HG03520 (cell line): ENCODE measurements around the gene ARL14EP.

Experiments used
- ATAC-seq: cut with Tn5 transposase; IDR thresholded peaks from one replicate; pipeline ENCODE4 v1.9.1; 2021; ENCODE audit warnings: mild to moderate bottlenecking, moderate library complexity; ENCODE audit not compliant: unreplicated experiment

ARL14EP gene

GRCh38 chr11:30326114-30326778, 3.3 kb downstream of the ARL14EP start:
- no peak for ATAC-seq

- ATAC-seq: no peak
These were observed 4.0 kb downstream of the ARL14EP start for GRCh38 chr11:30326906-30327305.

- no peak for ATAC-seq
These were observed 5.8 kb downstream of the ARL14EP start for GRCh38 chr11:30328681-30329080.

DNA sequence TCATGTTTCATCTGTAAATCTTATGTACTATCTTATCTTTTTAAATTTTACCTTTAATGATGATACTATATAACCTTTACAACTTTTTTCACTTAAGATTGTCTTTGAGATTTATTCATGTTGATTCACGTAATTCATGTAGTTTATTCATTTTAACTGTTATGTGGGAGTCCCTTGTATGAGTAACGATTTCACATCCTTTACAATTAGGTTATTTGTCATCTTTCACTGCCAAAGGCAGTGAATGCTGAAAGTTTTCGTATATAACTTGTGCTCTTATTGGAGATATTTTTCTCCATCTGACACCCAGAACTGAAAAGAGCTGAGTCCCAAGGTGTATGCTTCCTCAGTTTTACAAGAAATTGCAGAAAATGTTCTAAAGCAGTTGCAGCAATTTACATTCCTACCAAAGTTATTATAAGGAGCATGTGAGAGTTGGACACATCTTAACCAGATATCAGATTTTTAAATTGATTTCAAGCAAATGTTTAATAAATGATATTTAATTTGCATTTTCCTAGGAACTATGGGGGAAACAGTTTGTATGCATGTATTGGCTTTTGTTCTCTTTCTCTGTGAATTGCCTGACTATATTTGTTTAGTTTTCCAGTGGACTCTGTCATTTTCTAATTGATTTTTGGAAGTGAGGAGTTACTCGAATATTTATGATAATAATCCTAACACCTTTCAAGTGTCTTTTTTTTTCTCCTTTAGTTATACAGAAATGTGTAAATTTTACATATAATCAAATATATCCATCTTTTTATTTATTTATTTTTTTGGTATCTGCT, 6.4 kb downstream of the ARL14EP start:
- no peak for ATAC-seq

DNA sequence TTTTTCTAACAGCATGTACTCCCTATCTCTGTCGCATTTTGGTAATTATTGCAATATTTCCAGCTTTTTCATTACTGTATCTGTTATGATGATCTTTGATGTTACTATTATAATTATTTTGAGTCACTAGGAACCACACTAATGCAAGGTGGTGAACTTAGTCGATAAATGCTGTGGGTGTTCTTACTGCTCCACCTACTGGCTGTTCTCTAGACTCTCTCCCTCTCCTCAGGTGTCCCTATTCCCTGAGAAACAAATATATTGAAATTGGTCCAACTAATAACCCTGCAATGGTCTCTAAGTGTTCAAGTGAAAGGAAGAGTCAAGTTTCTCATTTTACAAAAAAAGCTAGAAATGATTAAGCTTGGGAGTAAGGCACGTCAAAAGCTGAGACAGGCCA, 10.5 kb downstream of the ARL14EP start:
- peak; percentile 63 for ATAC-seq

GRCh38 chr11:30342736-30343166, 19.8 kb downstream of the ARL14EP start:
- peak; percentile 97 for ATAC-seq

- ATAC-seq: no peak
These were observed 21.2 kb downstream of the ARL14EP start for GRCh38 chr11:30344085-30344484.

DNA sequence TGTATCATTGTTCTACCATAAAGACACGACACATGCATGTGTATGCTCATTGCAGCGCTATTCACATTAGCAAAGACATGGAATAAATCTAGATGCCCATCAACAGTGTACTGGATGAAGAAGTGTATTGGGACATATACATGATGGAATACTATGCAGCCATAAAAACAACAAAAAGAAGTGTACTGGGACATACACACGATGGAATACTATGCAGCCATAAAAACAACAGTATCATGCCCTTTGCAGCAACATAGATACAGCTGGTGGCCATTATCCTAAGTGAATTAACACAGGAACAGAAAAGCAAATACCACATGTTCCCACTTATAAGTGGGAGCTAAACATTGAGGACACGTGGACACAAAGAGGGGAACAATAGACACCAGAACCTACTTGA, 22.7 kb downstream of the ARL14EP start:
- ATAC-seq: no peak

- ATAC-seq: no peak
These were observed 23.3 kb downstream of the ARL14EP start for GRCh38 chr11:30346068-30346688.

- ATAC-seq: no peak
These were observed 25.1 kb downstream of the ARL14EP start for GRCh38 chr11:30348035-30348434.

GRCh38 chr11:30349885-30350284, 27.0 kb downstream of the ARL14EP start:
- ATAC-seq: no peak

GRCh38 chr11:30350384-30350783, 27.5 kb downstream of the ARL14EP start:
- no peak for ATAC-seq

DNA sequence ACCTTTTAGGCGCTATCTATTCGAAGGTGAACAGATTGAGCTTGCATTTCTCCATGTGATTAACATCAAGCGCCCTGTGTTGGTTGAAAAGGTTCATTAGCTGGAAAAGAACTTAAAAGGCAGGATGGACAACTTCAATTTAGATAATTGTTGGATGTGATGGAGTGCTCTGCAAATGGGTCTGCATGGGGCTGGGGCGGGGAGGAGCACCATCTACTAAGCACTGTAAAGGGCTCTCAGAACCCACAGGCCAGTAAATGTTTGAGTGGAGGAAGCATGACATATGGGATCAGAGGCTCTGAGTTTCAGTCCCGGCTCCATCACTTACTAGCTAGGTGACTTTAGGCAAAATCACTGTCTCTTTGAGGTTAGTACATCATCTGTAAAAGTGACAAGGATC, 28.2 kb downstream of the ARL14EP start:
- ATAC-seq: no peak

DNA sequence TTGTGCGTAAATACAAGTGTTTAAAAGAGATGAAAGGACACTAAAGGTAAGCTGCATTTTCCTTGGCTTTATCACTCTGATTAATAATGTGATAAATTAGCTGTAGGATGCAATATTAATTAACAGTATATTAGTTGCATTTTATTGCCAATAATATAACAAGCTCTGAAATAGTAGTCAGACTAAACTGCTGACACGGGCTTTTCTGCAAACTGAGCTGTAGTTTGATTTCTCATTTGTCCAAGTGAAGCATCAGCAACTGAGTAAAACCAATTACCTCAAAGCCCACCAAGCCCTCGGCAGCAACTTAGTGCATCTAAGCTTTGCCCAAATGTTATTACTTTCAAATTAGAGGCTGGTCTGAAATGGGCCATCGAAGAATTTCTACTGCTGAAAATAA, 33.5 kb downstream of the ARL14EP start:
- no peak for ATAC-seq

DNA sequence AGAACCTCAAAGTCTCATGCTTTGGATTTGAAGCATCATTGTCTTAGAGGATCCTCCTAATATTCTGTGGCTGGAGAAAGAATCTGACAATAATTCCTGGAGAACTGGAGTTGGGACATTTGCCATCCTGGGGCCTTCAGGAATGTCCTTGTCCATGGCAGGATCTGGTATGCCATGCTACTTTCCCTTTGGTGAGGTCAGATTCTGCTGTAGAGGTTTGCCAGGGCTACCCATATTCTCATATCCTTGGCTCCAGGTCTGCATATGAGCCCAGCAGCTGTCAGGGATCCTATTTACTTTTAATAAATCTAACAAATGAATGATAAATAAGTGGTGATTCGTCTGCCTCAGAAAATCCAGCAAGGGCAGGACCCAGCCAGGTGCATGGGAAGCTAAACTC, 35.0 kb downstream of the ARL14EP start:
- no peak for ATAC-seq

- no peak for ATAC-seq
These were observed 35.6 kb downstream of the ARL14EP start for GRCh38 chr11:30358536-30358935.

GRCh38 chr11:30360741-30361140, 37.8 kb downstream of the ARL14EP start:
- ATAC-seq: no peak

- no peak for ATAC-seq
These were observed 41.4 kb downstream of the ARL14EP start for GRCh38 chr11:30364139-30364836.

GRCh38 chr11:30364837-30365482, 42.1 kb downstream of the ARL14EP start:
- ATAC-seq: no peak

DNA sequence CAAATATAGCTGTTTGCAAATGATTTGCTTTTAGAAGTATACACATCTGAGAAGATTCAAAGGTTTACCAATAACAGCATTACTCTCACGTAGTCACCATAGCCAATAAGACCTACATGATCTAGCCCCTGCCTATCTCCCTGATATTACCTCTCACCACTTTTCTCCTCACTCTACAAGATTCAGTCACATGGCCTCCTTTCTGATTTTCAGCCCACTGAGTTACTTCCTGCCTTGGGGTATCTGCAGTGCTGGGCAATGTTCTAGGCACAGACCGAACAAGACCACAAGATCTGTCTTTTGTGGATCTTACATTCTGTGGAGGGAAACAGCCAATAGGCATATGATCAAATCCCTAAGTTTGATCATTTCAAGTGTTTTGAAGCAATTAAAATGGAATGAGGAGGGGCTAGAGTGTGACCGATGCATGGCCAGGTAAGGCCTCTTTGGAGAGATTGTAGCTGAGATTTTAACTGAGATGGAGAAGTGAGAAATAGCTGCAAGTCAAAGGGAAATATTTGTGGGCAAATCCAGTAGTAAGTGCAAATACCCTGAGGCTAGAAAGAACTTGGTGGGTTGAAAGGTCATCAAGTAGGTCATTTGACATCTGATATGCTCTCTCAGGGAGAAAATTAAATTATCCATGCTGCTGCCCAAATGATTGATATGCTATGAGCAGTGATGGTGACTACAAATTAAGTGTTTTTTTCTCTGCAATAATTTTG, 43.1 kb downstream of the ARL14EP start:
- ATAC-seq: no peak
